Measurements from ENCODE around the gene SLC6A12.

Gene SLC6A12

DNA sequence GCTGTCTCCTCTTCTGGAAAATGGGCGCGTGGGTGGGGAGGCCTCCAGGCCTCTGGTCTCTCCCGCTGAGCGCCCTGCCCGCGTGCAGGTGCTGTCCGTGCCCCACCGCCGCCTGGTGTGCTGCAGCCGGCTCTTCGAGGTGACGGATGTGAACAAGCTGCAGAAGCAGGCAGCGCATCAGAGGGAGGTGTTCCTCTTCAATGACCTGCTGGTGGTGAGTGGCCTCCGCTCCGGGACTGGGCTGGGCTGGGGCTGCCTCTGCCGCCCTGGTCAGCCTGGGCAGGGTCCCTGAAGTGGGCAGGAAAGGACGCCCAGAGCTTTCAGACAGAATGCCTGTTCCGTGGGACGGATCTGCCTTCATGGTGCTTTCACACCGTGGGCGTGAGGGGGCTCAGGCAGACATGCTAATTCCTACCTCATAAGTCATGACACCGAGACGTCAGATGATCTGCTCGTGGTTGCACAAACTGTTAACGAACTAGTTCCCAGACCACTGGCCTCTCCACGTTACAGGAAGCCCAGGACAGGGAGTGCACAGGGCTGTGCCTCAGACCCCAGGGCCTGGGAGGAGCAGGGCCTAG is 50.5 kb downstream of the SLC6A12 start:
- no peak for DNase-seq (ENCODE audit: low read depth in 3 of 3)

DNA sequence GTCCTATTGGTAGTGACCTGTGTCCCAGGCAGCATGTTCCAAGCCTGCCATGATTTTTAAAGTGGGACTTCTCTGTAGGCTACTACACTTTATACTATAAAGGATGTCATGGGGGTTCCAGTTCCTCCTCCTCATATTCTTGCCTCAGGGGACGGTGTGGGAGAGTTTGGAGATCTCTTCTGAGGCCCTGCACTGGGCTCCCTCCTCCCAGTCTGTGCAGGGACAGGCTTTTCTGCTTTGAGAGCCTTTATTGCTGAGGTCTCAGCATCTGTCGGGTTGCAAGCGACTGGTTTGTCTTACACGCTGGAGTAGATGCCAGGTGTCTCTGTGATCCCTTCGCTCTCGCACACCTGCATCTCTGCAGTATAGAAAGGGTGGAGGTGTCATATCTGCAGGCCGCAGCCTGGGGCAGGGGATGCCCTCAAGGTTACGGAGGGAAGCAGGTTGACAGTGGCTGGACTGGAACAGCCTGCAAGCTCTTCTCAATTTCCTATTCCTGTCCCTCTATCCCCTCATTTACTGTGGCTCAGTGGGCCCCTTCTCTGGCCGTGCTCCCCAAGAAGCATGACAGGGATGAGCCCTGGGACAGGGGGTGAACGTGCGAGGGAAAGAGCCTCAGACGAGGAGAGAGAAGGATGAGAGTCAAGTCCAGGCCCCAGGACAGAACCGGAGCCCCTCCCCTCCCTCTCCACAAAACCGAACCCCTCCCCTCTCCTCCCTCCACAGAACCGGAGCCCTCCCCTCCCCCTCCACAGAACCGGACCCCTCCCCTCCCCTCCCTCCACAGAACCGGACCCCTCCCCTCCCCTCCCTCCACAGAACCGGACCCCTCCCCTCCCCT is 51.3 kb downstream of the SLC6A12 start:
- no peak for DNase-seq (ENCODE audit: low read depth in 3 of 3)

DNA sequence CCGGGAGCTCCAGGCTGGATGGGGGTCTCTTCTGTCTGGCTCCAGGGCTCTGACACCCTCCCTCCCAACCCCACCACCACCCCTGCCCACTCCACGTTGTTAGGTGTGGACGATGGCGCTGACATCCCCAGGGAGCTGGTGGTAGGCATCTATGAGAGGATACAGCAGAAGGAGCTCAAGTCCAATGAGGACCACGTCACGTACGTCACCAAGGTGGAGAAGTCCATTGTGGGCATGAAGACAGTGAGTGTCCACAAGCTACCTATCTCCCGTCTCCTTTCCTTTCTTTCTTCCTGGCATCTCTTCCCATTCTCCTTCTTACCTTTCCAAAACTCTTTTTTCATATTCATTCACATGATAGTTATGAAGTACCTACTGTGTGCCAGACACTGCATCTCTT is 52.1 kb downstream of the SLC6A12 start:
- no peak for DNase-seq (ENCODE audit: low read depth in 3 of 3)

DNA sequence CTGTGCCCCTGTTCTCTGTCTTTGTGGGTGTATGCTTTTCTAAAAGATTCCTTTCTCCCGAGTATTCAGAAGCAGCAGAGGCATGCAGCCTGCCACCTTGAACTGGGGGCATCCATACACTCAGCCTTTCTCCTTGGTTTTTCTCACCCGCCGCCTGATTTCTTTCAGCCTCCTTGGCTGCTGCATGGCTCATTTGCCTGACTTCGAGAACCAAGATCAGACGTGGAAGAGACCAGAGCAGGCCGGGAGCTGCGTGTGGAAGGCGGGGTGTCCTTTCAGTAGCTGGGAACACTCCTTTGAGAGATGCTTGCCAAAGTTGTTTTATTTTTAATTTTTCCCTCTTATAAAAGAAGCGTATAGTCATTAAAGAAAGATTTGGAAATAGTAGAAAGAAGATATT is 53.1 kb downstream of the SLC6A12 start:
- no peak for DNase-seq (ENCODE audit: low read depth in 3 of 3)

DNA sequence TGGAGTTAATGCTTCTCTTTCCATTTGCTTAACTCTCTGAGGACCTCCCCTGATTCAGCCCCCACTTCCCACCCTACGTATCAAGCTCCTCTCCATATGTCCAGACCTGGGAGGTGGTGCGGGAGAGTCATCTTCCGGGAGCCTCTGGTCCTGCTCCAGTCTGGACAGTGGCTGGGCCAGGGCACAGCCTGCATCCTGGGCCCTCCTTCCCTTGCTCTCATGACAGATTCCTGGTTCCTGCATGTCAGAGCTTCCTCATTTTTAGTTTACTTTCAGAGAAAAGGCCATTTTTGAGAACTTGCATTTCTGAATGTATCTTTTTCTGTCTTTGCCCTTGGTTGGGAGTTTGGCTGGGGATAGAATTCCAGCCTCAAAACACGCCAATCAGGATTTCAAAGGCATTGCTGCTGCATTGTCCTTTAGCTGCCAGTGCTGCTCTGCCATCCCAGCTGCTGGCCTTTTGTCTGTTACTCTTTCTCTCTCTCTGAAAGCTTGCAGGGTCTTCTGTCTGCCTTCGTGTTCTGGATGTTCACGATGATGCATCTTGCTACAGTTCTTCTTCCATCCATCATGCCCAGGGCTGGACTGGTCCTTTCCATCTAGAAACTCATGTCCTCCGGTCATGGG is 54.7 kb downstream of the SLC6A12 start:
- DNase-seq (ENCODE audit: low read depth in 3 of 3), result no peak

DNA sequence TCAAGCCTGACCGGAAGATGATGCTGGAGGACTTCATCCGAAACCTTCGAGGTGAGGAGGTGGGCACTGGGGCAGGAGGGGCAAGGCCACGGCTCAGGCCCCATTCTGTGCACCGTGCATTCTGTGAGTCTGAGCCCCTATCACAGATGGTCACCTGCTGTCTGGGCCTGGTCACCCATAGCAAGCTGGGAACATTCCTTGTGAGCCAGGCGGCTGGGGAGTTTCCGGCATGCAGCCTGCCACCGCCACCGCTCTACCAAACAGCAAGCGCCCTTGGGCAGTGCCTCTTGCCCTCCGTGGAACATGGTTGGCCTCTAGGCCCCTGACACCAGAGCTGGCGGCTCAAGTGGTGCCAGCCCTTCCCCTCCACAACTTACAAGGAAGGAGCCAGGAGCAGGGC is 56.3 kb downstream of the SLC6A12 start:
- no peak for DNase-seq (ENCODE audit: low read depth in 3 of 3)

DNA sequence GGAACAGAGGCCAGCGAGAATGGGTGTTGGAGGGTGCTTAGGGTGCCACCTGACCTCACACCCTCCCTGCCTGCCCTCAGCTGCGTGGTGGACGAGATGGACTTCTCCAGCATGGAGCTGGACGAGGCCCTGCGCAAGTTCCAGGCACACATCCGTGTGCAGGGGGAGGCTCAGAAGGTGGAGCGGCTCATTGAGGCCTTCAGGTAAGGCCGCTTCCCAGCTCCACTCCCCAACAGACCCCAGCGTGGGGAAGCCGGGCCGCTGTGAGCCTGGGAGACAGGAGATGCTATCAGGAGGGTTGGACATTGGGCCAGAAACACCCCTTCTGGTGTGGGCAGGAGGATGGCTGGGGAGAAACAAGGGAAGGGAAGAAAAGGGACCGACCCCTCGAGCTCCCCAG is 57.0 kb downstream of the SLC6A12 start:
- no peak for DNase-seq (ENCODE audit: low read depth in 3 of 3)

DNA sequence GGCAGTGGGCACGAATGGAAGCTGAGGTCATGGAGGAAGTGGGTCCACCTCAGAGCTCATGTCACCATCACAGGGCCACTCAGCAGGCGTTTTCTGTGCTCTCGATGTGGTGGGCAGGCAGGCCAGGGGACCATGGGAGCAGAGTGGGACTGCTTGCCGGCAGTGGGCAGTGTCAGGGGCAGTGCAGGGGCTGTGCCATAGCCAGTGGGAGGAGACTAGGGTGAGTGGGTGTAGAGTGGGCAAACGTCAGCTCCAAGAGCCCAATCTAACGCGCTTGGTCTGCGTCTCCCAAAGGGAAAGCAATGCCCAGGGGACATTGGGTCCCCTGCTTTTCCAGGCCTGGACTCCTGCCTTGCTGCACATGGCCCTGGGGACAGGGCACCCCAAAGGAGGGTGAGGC is 58.3 kb downstream of the SLC6A12 start:
- DNase-seq (ENCODE audit: low read depth in 3 of 3), result no peak

DNA sequence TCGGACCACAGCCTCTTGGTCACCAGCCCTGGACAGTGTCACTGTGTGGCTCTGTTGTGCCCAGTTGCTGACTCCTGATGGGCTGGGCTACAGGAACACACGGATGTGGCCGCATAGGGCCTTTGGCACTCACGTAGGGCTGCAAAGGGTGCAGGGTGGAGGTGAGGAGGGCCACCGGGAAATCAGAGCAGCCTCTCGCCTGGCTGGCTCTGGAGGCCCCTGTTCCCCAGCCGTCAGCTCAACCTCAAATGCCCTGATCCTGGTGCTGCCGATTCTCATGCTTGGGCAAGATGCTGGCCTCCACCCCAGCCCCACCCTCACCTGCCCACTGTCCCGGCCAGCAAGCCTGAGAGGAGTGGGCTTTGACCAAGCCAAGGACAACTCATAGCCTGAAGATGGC is 59.0 kb downstream of the SLC6A12 start:
- DNase-seq (ENCODE audit: low read depth in 3 of 3), result no peak

DNA sequence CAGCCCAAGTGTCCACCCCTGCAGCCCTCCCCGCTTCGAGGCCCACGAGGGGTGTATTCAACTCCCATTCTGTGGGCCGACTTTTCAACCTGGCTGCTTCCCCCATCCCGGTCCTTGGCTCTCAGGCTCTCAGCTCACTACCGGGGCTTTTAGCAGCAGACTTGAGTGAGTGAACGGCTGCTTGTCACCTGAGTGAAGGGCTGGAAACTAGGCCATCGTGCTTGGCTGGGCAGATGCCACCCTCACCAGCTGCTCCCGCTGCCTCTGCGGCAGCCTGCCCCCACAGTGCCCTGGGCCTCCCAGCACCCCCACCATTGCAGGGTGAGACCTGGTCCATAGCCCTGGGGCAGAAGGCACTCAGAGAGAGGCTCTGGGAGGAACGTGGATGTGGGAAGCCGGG is 59.9 kb downstream of the SLC6A12 start:
- no peak for DNase-seq (ENCODE audit: low read depth in 3 of 3)

DNA sequence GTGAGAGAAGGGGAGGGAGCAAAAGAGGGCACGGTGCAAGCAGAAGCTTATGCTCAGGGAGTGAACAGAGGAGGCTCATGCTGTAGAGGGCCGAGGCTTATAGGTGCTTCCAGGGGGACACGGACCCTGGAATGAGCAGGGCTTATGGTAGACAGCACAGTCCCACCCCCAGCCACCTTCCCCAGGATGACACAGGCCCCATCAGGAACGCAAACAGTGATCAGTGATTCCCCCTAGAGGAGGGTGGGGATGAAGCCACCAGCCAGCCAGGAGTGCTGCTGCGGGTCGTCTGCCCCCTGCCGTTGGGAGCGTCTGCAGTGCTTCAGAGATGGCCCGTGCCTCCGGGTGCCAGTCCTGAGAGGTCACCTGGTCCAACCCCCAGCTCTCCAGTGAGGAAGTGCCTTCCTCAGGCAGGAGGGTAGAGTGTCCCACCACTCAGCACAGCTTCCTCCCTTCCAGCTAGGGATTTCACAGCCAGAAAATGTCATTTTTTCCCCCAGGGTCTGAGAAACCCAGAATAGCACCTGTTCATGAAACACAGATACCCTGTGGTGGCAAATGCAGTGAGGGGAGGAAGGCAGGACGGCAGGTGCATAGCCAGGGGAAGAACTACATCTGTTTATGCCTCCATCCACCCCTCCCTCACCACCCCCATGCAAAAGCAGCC is 60.7 kb downstream of the SLC6A12 start:
- peak; percentile 20 to 63 (median 22) for DNase-seq (ENCODE audit: low read depth in 3 of 3)

DNA sequence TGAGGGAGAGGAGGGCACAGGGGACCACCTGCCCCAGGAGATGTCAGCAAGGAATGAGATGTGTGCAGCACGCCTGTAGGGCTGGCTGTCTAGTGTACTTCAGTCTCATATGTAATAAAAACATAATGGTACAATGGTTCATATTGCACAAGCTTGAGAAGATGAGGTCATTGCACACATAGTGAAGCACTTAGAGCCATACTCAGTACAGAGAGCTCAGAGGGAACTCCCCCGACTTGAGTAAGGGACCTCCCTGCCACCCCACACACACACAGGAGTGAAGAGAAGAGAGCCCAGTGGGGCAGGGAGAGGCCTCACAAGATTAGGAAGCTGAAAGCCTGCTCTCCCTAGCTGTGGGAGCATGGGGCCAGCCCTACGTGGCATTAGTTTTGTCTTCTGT is 61.5 kb downstream of the SLC6A12 start:
- DNase-seq (ENCODE audit: low read depth in 3 of 3), result no peak

DNA sequence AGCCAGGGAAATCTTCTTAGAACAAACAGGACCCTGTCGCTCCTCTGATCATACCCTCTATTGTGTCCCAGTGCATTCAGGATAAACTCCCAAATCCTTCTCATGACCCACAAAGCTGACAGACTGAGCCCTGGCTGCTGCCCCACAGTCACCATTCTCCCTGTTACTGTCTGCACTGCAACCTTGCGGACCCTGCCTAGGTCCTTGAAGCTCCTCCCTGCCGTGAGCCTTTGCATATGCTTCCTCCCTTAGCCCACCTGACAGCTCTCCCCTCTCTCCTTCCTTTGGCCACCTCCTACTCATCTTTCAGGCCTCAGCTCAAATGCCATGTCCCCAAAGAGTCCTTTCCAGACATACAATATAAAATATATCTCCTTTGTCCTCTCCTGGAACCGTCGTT is 62.4 kb downstream of the SLC6A12 start:
- no peak for DNase-seq (ENCODE audit: low read depth in 3 of 3)

DNA sequence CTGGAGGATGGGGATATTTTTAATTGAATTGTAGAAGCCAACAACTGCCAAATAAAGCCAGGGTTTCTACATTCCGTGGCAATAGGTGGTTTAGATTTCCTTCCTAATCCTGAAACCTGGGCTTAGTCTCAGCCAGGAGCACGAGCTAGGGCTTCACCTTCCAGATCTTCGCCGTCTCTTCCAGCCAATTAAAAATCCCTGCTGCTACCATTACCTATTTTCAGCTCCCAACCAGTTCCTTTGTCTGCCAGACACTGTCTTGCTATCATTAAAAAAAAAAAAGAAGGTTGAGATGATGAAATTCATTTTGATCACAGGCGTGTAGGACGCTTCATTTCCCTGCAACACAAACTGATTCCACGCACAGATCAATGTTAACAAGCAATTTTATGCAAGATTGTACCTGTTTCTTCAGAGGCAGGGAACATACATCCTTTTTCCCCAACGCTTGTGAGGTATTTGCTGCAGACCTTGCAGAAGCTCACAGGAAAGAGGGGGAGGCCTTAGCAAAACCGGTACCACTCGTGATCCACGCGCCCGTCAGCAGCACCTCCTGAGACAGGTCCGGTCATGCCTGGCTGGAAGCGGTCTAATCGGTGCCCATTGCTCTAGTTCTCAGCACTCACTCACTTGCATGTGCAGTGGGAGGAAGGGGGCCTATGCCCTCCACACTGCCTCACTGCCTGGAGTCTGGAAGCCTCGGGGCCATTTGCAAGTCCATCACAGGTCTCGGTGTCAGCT is 65.1 kb downstream of the SLC6A12 start:
- no peak for DNase-seq (ENCODE audit: low read depth in 3 of 3)

DNA sequence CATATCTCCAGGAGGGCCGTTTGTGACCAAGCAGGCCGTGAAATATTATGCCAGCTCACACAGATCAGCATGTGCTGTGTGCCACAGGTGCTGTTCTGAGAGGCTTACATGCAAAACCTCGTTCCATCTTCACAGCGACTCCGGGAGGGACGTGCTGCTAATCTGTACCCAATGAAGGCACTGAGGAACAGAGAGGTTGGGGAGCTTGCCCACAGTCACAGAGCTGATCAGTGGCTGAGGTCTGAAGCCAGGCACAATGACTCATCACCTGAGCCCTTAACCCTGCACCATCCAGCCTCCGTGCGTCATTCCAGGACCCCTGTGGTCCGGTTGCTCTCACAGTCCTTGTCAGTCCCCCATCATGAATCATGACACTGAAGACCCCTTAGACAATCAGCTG is 66.7 kb downstream of the SLC6A12 start:
- no peak for DNase-seq (ENCODE audit: low read depth in 3 of 3)

DNA sequence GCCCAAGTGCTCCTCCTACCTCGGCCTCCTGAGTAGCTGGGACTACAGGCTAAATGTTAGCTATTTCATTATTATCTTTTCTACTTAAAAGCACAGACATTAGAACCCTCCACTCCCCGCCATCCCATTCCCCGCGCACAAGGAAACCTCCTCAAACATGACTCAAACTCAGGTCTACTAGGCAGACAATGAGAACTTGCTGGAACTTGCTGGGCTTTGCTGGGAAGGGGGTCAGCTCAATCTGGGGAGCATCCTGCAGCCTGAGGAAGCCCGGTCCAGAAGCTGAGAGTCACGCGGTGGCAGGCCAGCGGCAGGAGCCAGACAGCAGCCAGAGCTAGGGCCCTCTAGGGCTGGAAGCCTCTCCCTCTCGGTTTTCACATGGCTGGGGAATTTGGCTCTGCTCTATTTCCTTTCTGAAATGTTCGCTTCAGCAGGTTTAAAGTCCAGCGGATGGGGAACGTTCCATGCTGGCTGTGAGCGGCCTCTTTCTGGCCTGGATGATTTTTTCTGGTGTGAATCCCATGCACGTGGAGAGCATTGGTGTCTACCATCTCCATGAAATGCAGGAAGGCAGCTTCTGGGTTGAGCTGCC is 68.5 kb downstream of the SLC6A12 start:
- no peak for DNase-seq (ENCODE audit: low read depth in 3 of 3)

DNA sequence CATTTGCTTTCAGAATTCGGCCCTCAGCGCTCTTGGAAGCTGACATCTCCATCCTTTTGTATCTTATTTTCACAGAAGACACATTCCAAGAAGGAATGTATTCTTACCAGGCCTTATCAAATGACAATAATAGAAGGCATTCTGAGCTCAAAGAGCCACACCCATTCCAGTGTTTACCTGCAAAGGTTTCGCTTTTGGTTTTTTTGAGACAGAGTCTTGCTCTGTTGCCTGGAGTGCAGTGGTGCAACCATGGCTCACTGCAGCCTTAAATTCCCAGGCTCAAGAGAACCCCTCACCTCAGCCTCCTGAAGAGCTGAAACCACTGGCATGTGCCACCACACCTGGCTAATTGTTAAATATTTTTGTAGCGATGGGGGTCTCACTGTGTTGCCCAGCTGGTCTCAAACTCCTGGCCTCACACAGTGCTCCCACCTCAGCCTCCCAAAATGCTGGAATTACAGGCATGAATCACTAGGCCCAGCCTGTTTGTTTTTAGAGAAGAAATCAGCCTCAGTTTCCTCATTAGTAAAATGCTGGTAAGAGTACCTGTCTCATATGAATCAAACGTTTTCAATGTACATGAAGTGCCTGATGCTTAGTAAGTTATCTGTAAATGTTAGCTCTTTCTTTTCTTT is 69.2 kb downstream of the SLC6A12 start:
- DNase-seq (ENCODE audit: low read depth in 3 of 3), result no peak

DNA sequence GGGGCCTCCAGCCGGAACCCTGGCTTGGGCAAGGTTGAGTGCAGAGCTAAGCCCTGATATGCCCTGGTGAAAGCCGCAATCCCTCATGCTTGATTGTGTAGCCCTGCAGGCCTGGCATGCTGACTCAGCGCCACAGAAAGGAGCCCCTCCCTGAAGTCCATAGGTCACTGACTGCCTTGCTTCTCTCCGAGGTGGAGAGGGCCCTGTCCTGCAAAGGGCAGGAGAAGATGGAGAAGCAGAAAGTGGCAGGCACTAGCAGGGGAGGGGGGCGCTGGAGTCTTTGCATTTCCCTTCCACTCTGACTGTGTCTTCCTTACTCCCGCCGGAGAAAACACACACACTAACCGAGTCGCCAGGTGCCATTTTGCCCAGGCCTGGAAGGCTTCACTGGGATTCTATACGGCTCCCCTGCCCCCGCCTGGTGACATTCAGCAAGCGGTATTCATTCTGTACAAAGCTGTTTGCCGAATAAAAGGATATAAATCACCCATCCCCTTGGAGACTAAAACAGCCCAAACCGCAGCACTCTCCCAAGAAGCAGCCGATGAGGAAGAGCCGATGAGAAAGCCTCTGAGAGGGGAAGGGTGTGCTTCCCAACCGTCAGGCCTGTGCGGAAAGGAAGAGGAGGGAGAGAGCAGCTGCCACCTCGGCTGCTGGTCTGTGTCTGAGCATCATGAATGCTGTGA is 69.8 kb downstream of the SLC6A12 start:
- DNase-seq (ENCODE audit: low read depth in 3 of 3), result no peak

DNA sequence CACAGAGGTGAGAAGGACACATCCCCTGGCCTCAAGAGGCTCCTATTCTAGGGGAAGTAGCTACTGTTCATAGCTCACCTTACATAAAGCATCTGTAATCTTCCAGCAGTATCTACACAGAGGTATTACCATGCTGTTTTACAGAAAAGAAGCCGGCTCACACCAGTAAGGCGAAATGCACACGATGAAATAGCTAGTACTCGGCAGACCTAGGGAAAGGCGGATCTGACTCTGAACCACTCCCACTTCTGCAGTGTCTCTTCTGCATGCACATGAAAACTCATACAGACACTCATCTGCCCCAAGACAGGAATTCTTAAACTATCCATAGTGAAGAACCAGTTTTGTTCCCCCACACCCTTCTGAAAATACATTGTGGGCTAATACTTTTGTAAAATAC is 73.8 kb downstream of the SLC6A12 start:
- no peak for DNase-seq (ENCODE audit: low read depth in 3 of 3)

All from stimulated activated CD4-positive, alpha-beta T cell treated with anti-CD3 and anti-CD28 coated beads, TNF-alpha, amount 100 ng/mL, for 24 hours (primary cell).